ENCODE results near the gene GLMP.
A peak's percentile ranks its signal among the peaks of the same experiment; 100 is the strongest.

The GLMP gene

GRCh38 chr1:156289857-156290256 is 5.6 kb downstream of the GLMP start:
- DNase-seq = no peak
- Histone ChIP-seq H3K4me1 (ENCODE audit: control insufficient read depth, insufficient read depth, low read length, poor library complexity, severe bottlenecking) (peaks cover 6% of the 10 kb centered on the region), H3K9me3 (ENCODE audit: control insufficient read depth, low read length) (no peaks in the 10 kb centered on the region), H3K27ac (ENCODE audit: insufficient read depth, low read length, poor library complexity, severe bottlenecking) (no peak overlapping the region), H3K4me3 (ENCODE audit: insufficient read depth, low read depth, low read length, poor library complexity, severe bottlenecking) (no peak overlapping the region), H3K36me3 (ENCODE audit: control insufficient read depth, insufficient read depth, low read length) (peaks cover 15% of the 10 kb centered on the region), H3K27me3 (replicated peaks; ENCODE audit: control insufficient read depth, insufficient read depth, low read length, poor library complexity, severe bottlenecking) (no peaks in the 10 kb centered on the region)

DNA sequence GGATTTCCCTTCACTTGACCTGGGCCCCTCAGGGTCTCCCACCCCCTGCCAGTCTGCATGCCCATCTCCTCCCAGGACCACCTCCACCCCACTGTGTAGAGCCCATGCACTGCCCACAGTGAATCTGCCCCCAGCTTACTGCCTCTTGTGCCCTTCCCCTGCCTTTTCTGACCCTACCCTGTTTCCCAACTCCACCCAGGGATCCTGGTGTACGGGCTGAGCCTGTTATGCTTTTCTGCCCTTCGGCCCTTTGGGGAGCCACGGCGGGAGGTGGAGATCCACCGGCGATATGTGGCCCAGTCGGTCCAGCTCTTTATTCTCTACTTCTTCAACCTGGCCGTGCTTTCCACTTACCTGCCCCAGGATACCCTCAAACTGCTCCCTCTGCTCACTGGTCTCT is 9.4 kb downstream of the GLMP start:
- Histone ChIP-seq H3K4me1 (ENCODE audit: control insufficient read depth, insufficient read depth, low read length, poor library complexity, severe bottlenecking) (peaks cover 16% of the 10 kb centered on the region), H3K27me3 (replicated peaks; ENCODE audit: control insufficient read depth, insufficient read depth, low read length, poor library complexity, severe bottlenecking) (no peaks in the 10 kb centered on the region), H3K27ac (ENCODE audit: insufficient read depth, low read length, poor library complexity, severe bottlenecking) (no peak overlapping the region), H3K9me3 (ENCODE audit: control insufficient read depth, low read length) (no peaks in the 10 kb centered on the region), H3K4me3 (ENCODE audit: insufficient read depth, low read depth, low read length, poor library complexity, severe bottlenecking) (no peak overlapping the region), H3K36me3 (ENCODE audit: control insufficient read depth, insufficient read depth, low read length) (peaks cover 11% of the 10 kb centered on the region)
- DNase-seq = no peak

- no peak overlapping the region for H3K27ac ChIP-seq (ENCODE audit: insufficient read depth, low read length, poor library complexity, severe bottlenecking)
Observed at GRCh38 chr1:156285437-156285836, 10.0 kb downstream of the GLMP start.

GRCh38 chr1:156284757-156285156 is 10.7 kb downstream of the GLMP start:
- Histone ChIP-seq H3K4me1 (ENCODE audit: control insufficient read depth, insufficient read depth, low read length, poor library complexity, severe bottlenecking) (peaks cover 18% of the 10 kb centered on the region), H3K27ac (ENCODE audit: insufficient read depth, low read length, poor library complexity, severe bottlenecking) (no peak overlapping the region), H3K9me3 (ENCODE audit: control insufficient read depth, low read length) (no peaks in the 10 kb centered on the region), H3K36me3 (ENCODE audit: control insufficient read depth, insufficient read depth, low read length) (peaks cover 11% of the 10 kb centered on the region), H3K4me3 (ENCODE audit: insufficient read depth, low read depth, low read length, poor library complexity, severe bottlenecking) (no peak overlapping the region), H3K27me3 (replicated peaks; ENCODE audit: control insufficient read depth, insufficient read depth, low read length, poor library complexity, severe bottlenecking) (no peaks in the 10 kb centered on the region)
- DNase-seq = no peak

More at GRCh38 chr1:156285437-156285836, 10.0 kb downstream of the GLMP start:
- Histone ChIP-seq H3K36me3 (ENCODE audit: control insufficient read depth, insufficient read depth, low read length) (peaks cover 11% of the 10 kb centered on the region), H3K9me3 (ENCODE audit: control insufficient read depth, low read length) (no peaks in the 10 kb centered on the region), H3K4me3 (ENCODE audit: insufficient read depth, low read depth, low read length, poor library complexity, severe bottlenecking) (no peak overlapping the region), H3K27me3 (replicated peaks; ENCODE audit: control insufficient read depth, insufficient read depth, low read length, poor library complexity, severe bottlenecking) (no peaks in the 10 kb centered on the region), H3K4me1 (ENCODE audit: control insufficient read depth, insufficient read depth, low read length, poor library complexity, severe bottlenecking) (peaks cover 18% of the 10 kb centered on the region)
- no peak for DNase-seq

DNA sequence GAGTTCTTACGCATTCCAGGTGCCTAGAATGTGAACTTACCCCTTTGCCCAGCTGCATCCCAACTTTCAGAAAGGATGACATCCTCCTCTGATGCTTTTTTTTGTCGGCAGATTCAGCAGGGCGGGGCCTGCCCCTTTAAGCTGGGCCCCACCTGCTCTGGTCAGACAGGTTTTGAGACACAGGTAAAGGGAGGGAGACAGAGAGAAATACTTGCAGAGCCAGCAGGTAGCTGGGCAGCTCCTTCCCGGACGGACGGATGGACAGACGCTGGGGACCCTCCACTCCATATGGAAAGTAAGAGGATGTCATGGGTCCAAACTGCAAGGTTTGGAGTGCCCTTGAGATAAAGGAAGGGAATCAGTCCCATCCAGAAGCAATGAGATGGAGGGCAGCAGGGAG is 11.4 kb downstream of the GLMP start, which contains the start of gene TMEM79:
Gene TMEM79 (plus strand): TSS at position 214 of the 400 bp plus-strand sequence. CDS start 902 bp downstream, outside the sequence.
- Histone ChIP-seq H3K4me3 (ENCODE audit: insufficient read depth, low read depth, low read length, poor library complexity, severe bottlenecking) (peak within 1 kb of the TSS; percentile 88), H3K9me3 (ENCODE audit: control insufficient read depth, low read length) (no peaks in the 10 kb centered on the region), H3K4me1 (ENCODE audit: control insufficient read depth, insufficient read depth, low read length, poor library complexity, severe bottlenecking) (peaks cover 18% of the 10 kb centered on the region)

DNA sequence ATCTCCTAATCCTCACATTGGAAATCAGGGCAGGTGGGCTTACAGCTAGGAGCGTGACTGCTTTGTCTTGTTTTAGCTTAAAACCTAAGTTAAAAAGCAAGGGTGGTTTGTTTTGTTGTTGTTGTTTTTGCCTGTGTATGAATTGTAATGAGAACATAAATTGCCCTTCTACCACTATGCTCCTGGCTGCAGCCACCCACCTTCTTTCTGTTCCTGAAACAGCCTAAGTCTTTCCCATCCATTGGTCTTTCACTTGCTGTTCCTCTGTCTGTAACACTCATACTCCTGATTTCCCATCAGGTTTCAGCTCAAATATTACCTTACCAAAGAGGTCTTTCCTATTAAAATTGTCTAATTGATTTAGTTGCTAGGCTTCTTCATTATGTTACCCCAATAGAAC is 12.0 kb downstream of the GLMP start:
- Histone ChIP-seq H3K9me3 (ENCODE audit: control insufficient read depth, low read length) (no peaks in the 10 kb centered on the region), H3K36me3 (ENCODE audit: control insufficient read depth, insufficient read depth, low read length) (peaks cover 9% of the 10 kb centered on the region), H3K4me1 (ENCODE audit: control insufficient read depth, insufficient read depth, low read length, poor library complexity, severe bottlenecking) (peaks cover 18% of the 10 kb centered on the region), H3K27me3 (replicated peaks; ENCODE audit: control insufficient read depth, insufficient read depth, low read length, poor library complexity, severe bottlenecking) (no peaks in the 10 kb centered on the region), H3K27ac (ENCODE audit: insufficient read depth, low read length, poor library complexity, severe bottlenecking) (peak overlapping the region; percentile 81), H3K4me3 (ENCODE audit: insufficient read depth, low read depth, low read length, poor library complexity, severe bottlenecking) (peak overlapping the region; percentile 88)
- DNase-seq = no peak

More for the DNA sequence above, 11.4 kb downstream of the GLMP start, which contains the start of gene TMEM79:
- no peaks in the 10 kb centered on the region for H3K27me3 ChIP-seq (replicated peaks; ENCODE audit: control insufficient read depth, insufficient read depth, low read length, poor library complexity, severe bottlenecking)
- H3K27ac ChIP-seq (ENCODE audit: insufficient read depth, low read length, poor library complexity, severe bottlenecking) = peak within 1 kb of the TSS; percentile 81
- no peak for DNase-seq
- peaks cover 11% of the 10 kb centered on the region for H3K36me3 ChIP-seq (ENCODE audit: control insufficient read depth, insufficient read depth, low read length)

GRCh38 chr1:156282479-156283222 is 12.8 kb downstream of the GLMP start, which contains the start of gene SMG5:
Gene SMG5 (minus strand): TSS chr1:156282825. CDS start chr1:156282680, 145 bp downstream.
- DNase-seq = peak; percentile 90 to 94 (median 93)
- no peaks in the 10 kb centered on the region for H3K9me3 ChIP-seq (ENCODE audit: control insufficient read depth, low read length)
- peaks cover 17% of the 10 kb centered on the region for H3K36me3 ChIP-seq (ENCODE audit: control insufficient read depth, insufficient read depth, low read length)
- H3K4me3 ChIP-seq (ENCODE audit: insufficient read depth, low read depth, low read length, poor library complexity, severe bottlenecking) = peak within 1 kb of the TSS; percentile 88
- H3K4me1 ChIP-seq (ENCODE audit: control insufficient read depth, insufficient read depth, low read length, poor library complexity, severe bottlenecking) = peaks cover 18% of the 10 kb centered on the region
- no peaks in the 10 kb centered on the region for H3K27me3 ChIP-seq (replicated peaks; ENCODE audit: control insufficient read depth, insufficient read depth, low read length, poor library complexity, severe bottlenecking)
- peak within 1 kb of the TSS; percentile 81 for H3K27ac ChIP-seq (ENCODE audit: insufficient read depth, low read length, poor library complexity, severe bottlenecking)

DNA sequence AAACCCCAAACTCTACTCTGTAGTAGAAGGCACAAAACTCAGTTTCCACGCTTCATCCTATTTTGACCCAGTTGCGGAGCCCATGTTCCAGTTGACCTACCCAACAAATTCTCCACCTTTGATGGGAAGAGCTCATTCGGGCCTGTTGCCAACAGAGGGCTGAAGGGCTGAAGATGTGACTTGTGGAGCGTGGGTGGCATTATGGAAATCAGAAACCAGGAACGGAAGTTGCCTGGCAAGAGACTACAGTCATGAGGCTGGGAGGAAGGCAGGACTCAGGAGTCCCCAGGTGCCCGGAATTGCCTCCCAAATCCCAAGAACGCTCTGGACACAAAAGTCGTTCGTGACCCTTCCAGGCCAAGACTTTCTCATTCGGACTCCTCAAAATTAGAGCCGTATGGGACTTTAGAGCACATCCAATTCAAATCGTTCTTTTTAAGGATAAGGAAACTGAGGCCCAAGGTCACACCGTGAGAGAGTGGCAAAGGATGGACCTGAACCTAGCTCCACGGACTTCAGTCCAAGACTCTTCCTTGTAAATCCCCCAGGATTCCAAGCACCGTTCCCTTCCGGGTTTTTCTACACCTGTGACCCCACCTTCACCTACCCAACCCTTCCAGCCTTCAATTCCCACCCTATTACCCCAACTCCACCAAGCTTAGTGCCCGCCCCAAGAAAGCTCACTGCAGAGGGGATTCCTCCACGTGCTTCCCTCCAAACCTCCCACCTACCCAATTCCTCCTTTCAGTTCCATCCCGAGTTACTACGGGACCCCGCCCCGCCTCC is 13.6 kb downstream of the GLMP start:
- DNase-seq = no peak
- H3K4me3 ChIP-seq (ENCODE audit: insufficient read depth, low read depth, low read length, poor library complexity, severe bottlenecking) = peak overlapping the region; percentile 88
- no peaks in the 10 kb centered on the region for H3K9me3 ChIP-seq (ENCODE audit: control insufficient read depth, low read length)
- H3K36me3 ChIP-seq (ENCODE audit: control insufficient read depth, insufficient read depth, low read length) = peaks cover 23% of the 10 kb centered on the region
- peaks cover 18% of the 10 kb centered on the region for H3K4me1 ChIP-seq (ENCODE audit: control insufficient read depth, insufficient read depth, low read length, poor library complexity, severe bottlenecking)
- no peaks in the 10 kb centered on the region for H3K27me3 ChIP-seq (replicated peaks; ENCODE audit: control insufficient read depth, insufficient read depth, low read length, poor library complexity, severe bottlenecking)
- H3K27ac ChIP-seq (ENCODE audit: insufficient read depth, low read length, poor library complexity, severe bottlenecking) = peak overlapping the region; percentile 81

DNA sequence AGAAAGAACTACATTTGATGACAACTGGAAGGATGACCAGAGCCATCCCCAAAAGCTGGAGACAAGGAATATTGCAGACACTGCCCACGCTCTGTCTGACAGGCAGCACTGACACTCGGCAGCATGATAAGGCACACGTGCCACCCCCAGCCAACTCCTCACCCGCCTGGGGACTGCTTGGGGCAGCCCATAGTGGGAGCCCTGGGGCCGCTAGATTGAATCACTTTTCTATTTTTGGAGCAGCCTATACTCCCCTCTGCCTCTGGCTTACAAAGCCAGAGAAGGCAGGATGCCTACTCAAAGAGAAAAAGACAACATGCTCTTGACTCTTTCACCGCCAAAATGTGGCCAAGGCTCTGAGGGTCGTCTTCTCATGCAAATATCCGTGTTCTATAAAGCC is 14.2 kb downstream of the GLMP start:
- Histone ChIP-seq H3K27ac (ENCODE audit: insufficient read depth, low read length, poor library complexity, severe bottlenecking) (peak overlapping the region; percentile 81), H3K27me3 (replicated peaks; ENCODE audit: control insufficient read depth, insufficient read depth, low read length, poor library complexity, severe bottlenecking) (no peaks in the 10 kb centered on the region), H3K9me3 (ENCODE audit: control insufficient read depth, low read length) (no peaks in the 10 kb centered on the region), H3K4me1 (ENCODE audit: control insufficient read depth, insufficient read depth, low read length, poor library complexity, severe bottlenecking) (peaks cover 18% of the 10 kb centered on the region), H3K4me3 (ENCODE audit: insufficient read depth, low read depth, low read length, poor library complexity, severe bottlenecking) (peak overlapping the region; percentile 88), H3K36me3 (ENCODE audit: control insufficient read depth, insufficient read depth, low read length) (peaks cover 29% of the 10 kb centered on the region)
- no peak for DNase-seq

- Histone ChIP-seq H3K27me3 (replicated peaks; ENCODE audit: control insufficient read depth, insufficient read depth, low read length, poor library complexity, severe bottlenecking) (no peaks in the 10 kb centered on the region), H3K27ac (ENCODE audit: insufficient read depth, low read length, poor library complexity, severe bottlenecking) (no peak overlapping the region), H3K36me3 (ENCODE audit: control insufficient read depth, insufficient read depth, low read length) (peaks cover 34% of the 10 kb centered on the region), H3K4me3 (ENCODE audit: insufficient read depth, low read depth, low read length, poor library complexity, severe bottlenecking) (no peak overlapping the region), H3K9me3 (ENCODE audit: control insufficient read depth, low read length) (no peaks in the 10 kb centered on the region), H3K4me1 (ENCODE audit: control insufficient read depth, insufficient read depth, low read length, poor library complexity, severe bottlenecking) (peaks cover 18% of the 10 kb centered on the region)
- no peak for DNase-seq
Observed at GRCh38 chr1:156279837-156280236, 15.6 kb downstream of the GLMP start.
